Measurements from ENCODE around the gene GON7.

GON7 gene

GRCh38 chr14:93155667-93156066, 51.2 kb downstream of the GON7 start:
- no peak for DNase-seq

- no peak for DNase-seq
Observed at GRCh38 chr14:93153121-93153520, 53.7 kb downstream of the GON7 start.
